H1 (cell line): ENCODE measurements around the gene GOLGA8R. TPM values are rescaled to one million over a fixed set of nuclear protein-coding genes. Genes with fewer than 3 reads are reported as not detected.
"Not testable (repeated sequence)": the region's sequence is repeated elsewhere in the genome, so short reads cannot be mapped to it uniquely, and the experiment has no call there.

ENCODE experiments used
- CTCF ChIA-PET: fragments of 300-600 bp; sonication (Branson Sonifier 250); formaldehyde crosslinking; loops from one replicate; lab custom pipeline; 2021; ENCODE audit not compliant: partially characterized antibody; lab: Charles Lee
- POLR2A ChIA-PET: fragments of 300-600 bp; sonication (Branson Sonifier 250); formaldehyde crosslinking; loops from one replicate; lab custom pipeline; 2021; ENCODE audit warnings: inconsistent platforms; ENCODE audit not compliant: partially characterized antibody; lab: Charles Lee
- DNase-seq, 2 experiments: peaks; one replicate each; pipeline versions ENCODE4 v3.0.0 to v3.0.0-alpha.2; 2010 to 2022; ENCODE audit warnings: low spot score in 2 of 2, low read depth in 1 of 2, mixed read lengths in 1 of 2
- FAIRE-seq: peaks from 2 replicates; lab custom pipeline; 2011; peaks lifted over from hg19 to GRCh38; lab: Jason Lieb, UNC
- H2AFZ ChIP-seq: 2 replicates; pipeline ENCODE4 v1.8.1; 2012; ENCODE audit warnings: low read length, inconsistent platforms
- H2AK5ac ChIP-seq: 2 replicates; pipeline ENCODE4 v1.6.1; 2013; ENCODE audit warnings: low read depth, low read length
- H2BK120ac ChIP-seq: replicated peaks from 2 replicates; pipeline ENCODE3; 2013; ENCODE audit warnings: low read depth, low read length, inconsistent platforms
- H2BK12ac ChIP-seq: 2 replicates; pipeline ENCODE4 v1.6.1; 2013; ENCODE audit warnings: low read depth, low read length
- H2BK15ac ChIP-seq: 2 replicates; pipeline ENCODE4 v1.6.1; 2013; ENCODE audit warnings: low read length
- H2BK20ac ChIP-seq: 2 replicates; pipeline ENCODE4 v1.6.1; 2013; ENCODE audit warnings: low read length
- H2BK5ac ChIP-seq: 2 replicates; pipeline ENCODE4 v1.6.1; 2013; ENCODE audit warnings: low read depth, low read length
- H3K14ac ChIP-seq: 2 replicates; pipeline ENCODE4 v1.6.1; 2013; ENCODE audit warnings: inconsistent platforms; ENCODE audit not compliant: insufficient read length
- H3K18ac ChIP-seq: 2 replicates; pipeline ENCODE4 v1.6.1; 2013; ENCODE audit warnings: low read length; ENCODE audit errors: extremely low read depth
- H3K23ac ChIP-seq: 2 replicates; pipeline ENCODE4 v1.6.1; 2013; ENCODE audit warnings: inconsistent platforms; ENCODE audit not compliant: insufficient read length
- H3K23me2 ChIP-seq: 2 replicates; pipeline ENCODE4 v1.6.1; 2013; ENCODE audit warnings: low read depth, low read length
- H3K27ac ChIP-seq: 2 replicates; pipeline ENCODE4 v1.6.1; 2011; ENCODE audit warnings: low read depth, low read length, inconsistent platforms
- H3K27me3 ChIP-seq, 4 experiments: replicated peaks in 1 of 4; 1 replicate in 1 of 4; 2 replicates in 3 of 4; pipeline versions ENCODE4 v1.6.1 to v1.8.1; 2011 to 2013; ENCODE audit warnings: low read length in 3 of 4, mild to moderate bottlenecking in 3 of 4, inconsistent platforms in 2 of 4, mixed read lengths in 2 of 4, moderate library complexity in 1 of 4; ENCODE audit not compliant: control insufficient read depth in 3 of 4, insufficient read depth in 3 of 4; ENCODE audit errors: extremely low read depth in 1 of 4
- H3K36me3 ChIP-seq, 4 experiments: 2 replicates each; pipeline versions ENCODE4 v1.6.1 to v1.8.1; 2011 to 2013; ENCODE audit warnings: mild to moderate bottlenecking in 4 of 4, low read length in 3 of 4, moderate library complexity in 2 of 4, control low read depth in 1 of 4, inconsistent platforms in 1 of 4; ENCODE audit not compliant: insufficient read depth in 4 of 4, control insufficient read depth in 2 of 4
- H3K4ac ChIP-seq: replicated peaks from 2 replicates; pipeline ENCODE3; 2013; ENCODE audit warnings: low read length, low read depth, mixed read lengths, inconsistent platforms; ENCODE audit not compliant: insufficient read length
- H3K4me1 ChIP-seq, 4 experiments: replicated peaks in 1 of 4; 1 replicate in 1 of 4; 2 replicates in 3 of 4; pipeline versions ENCODE4 v1.6.1 to v1.8.1; 2011 to 2013; ENCODE audit warnings: low read length in 3 of 4, inconsistent platforms in 2 of 4, mixed read lengths in 1 of 4; ENCODE audit not compliant: insufficient read depth in 4 of 4, control insufficient read depth in 3 of 4
- H3K4me2 ChIP-seq, 2 experiments: 2 replicates each; pipeline versions ENCODE4 v1.6.1 to v1.8.1; 2011 to 2013; ENCODE audit warnings: low read depth in 2 of 2, low read length in 2 of 2, control low read depth in 1 of 2, inconsistent platforms in 1 of 2, mild to moderate bottlenecking in 1 of 2; ENCODE audit not compliant: insufficient read depth in 1 of 2
- H3K4me3 ChIP-seq, 4 experiments: fragments of 200-600, 300-600 bp in 1 of 4; sonication (generic), shearing (Covaris generic), sonication (Bioruptor Twin) in 1 of 4; 2 replicates each; pipeline versions ENCODE4 v1.5.1 to v1.8.1; 2011 to 2016; ENCODE audit warnings: low read length in 4 of 4, low read depth in 3 of 4, control low read depth in 2 of 4, inconsistent platforms in 2 of 4, mild to moderate bottlenecking in 2 of 4, mixed read lengths in 1 of 4, moderate library complexity in 1 of 4; ENCODE audit not compliant: insufficient read depth in 2 of 4; ENCODE audit errors: extremely low read depth in 1 of 4
- H3K56ac ChIP-seq: replicated peaks from 2 replicates; pipeline ENCODE3; 2013; ENCODE audit warnings: low read depth, mild to moderate bottlenecking, mixed read lengths, low read length, inconsistent platforms; ENCODE audit not compliant: insufficient read length
- H3K79me1 ChIP-seq: 2 replicates; pipeline ENCODE4 v1.6.1; 2013; ENCODE audit warnings: low read depth, low read length, control low read depth
- H3K79me2 ChIP-seq, 2 experiments: 2 replicates each; pipeline versions ENCODE4 v1.6.1 to v1.8.1; 2012 to 2013; ENCODE audit warnings: low read length in 2 of 2, mild to moderate bottlenecking in 2 of 2, inconsistent platforms in 1 of 2; ENCODE audit not compliant: insufficient read depth in 2 of 2, control insufficient read depth in 1 of 2
- H3K9ac ChIP-seq, 4 experiments: replicated peaks in 1 of 4; 1 replicate in 1 of 4; 2 replicates in 3 of 4; pipeline versions ENCODE4 v1.6.1 to v1.8.1; 2011 to 2013; ENCODE audit warnings: low read depth in 3 of 4, low read length in 3 of 4, control low read depth in 2 of 4, mild to moderate bottlenecking in 2 of 4, moderate library complexity in 2 of 4, inconsistent platforms in 1 of 4; ENCODE audit errors: extremely low read depth in 1 of 4
- H3K9me3 ChIP-seq, 2 experiments: 2 replicates each; pipeline versions ENCODE4 v1.6.1 to v1.8.1; 2012 to 2013; ENCODE audit warnings: mild to moderate bottlenecking in 2 of 2, moderate library complexity in 2 of 2, control low read depth in 1 of 2, inconsistent platforms in 1 of 2, low read depth in 1 of 2, low read length in 1 of 2, mixed read lengths in 1 of 2; ENCODE audit not compliant: insufficient read depth in 2 of 2
- H4K20me1 ChIP-seq, 2 experiments: replicated peaks in 1 of 2; 2 replicates each; pipeline versions ENCODE3 to v1.8.1; 2011 to 2013; ENCODE audit warnings: inconsistent platforms in 2 of 2, low read length in 2 of 2, mild to moderate bottlenecking in 1 of 2; ENCODE audit not compliant: insufficient read depth in 2 of 2, control insufficient read depth in 1 of 2
- H4K5ac ChIP-seq: 2 replicates; pipeline ENCODE4 v1.6.1; 2013; ENCODE audit warnings: low read length, low read depth, mixed read lengths, inconsistent platforms; ENCODE audit not compliant: insufficient read length
- H4K8ac ChIP-seq: 2 replicates; pipeline ENCODE4 v1.8.0; 2013; ENCODE audit warnings: mild to moderate bottlenecking, moderate library complexity, low read length, inconsistent platforms; ENCODE audit not compliant: insufficient read depth; ENCODE audit errors: extremely low read depth
- H4K91ac ChIP-seq: replicated peaks from 2 replicates; pipeline ENCODE3; 2013; ENCODE audit warnings: low read length, mixed read lengths, inconsistent platforms; ENCODE audit not compliant: insufficient read length
- WGBS, 2 experiments: shearing (Covaris generic) in 1 of 2; methylation state at CpG; one replicate each; pipeline versions ENCODE4 v1.1.6 to v1.1.7; 2013 to 2015; ENCODE audit warnings: low lambda C conversion rate in 2 of 2, mixed read lengths in 2 of 2, inconsistent platforms in 1 of 2, low coverage in 1 of 2, missing lambda C conversion rate in 1 of 2; ENCODE audit not compliant: insufficient replicate concordance in 2 of 2, insufficient coverage in 1 of 2, insufficient read length in 1 of 2; ENCODE audit errors: extremely low coverage in 1 of 2, missing lambda C conversion rate in 1 of 2; 5-methylcytosine and 5-hydroxymethylcytosine counted together
- polyA plus RNA-seq, 7 experiments: library from polyadenylated mRNA; depleted of rRNA in 3 of 7; stranded (reverse) in 5 of 7; unstranded in 2 of 7; fragments of >200 nt in 5 of 7; fragments of 200-250 nt in 2 of 7; gene quantifications; 1 replicate in 5 of 7; 2 replicates in 1 of 7; 4 replicates in 1 of 7; pipeline versions ENCODE4 v1.2.1 to v1.2.3, GENCODE V29; 2011 to 2013; ENCODE audit warnings: missing spikeins in 2 of 7, mixed read lengths in 2 of 7
- total RNA-seq: library from RNA; stranded (reverse); fragmentation: NEBNext Ultra II Directional; extraction: Animal tissue kit (Norgen Biotek cat#: 25700); gene quantifications from 2 replicates; pipeline ENCODE4 v1.2.1, GENCODE V29; 2021

The GOLGA8R gene
- total and polyA plus RNA-seq, 2 of the 8 experiments (the other 6 are each of a cell fraction or from before 2014, with no cell fraction given): 0.03 to 0.34 TPM

GRCh38 chr15:30407636-30408035 is 6.4 kb downstream of the GOLGA8R start:
- H4K20me1 ChIP-seq, H3K4ac ChIP-seq, H2AFZ ChIP-seq, H2BK20ac ChIP-seq, H3K18ac ChIP-seq, H3K9ac ChIP-seq, H2BK120ac ChIP-seq, H3K79me1 ChIP-seq, H3K4me3 ChIP-seq, H3K4me2 ChIP-seq, H3K27ac ChIP-seq, H3K56ac ChIP-seq, H2BK12ac ChIP-seq, POLR2A ChIA-PET, H3K9me3 ChIP-seq, H3K4me1 ChIP-seq, H3K23ac ChIP-seq, H2BK5ac ChIP-seq, H4K91ac ChIP-seq, H3K23me2 ChIP-seq, CTCF ChIA-PET, H3K79me2 ChIP-seq, H4K5ac ChIP-seq, FAIRE-seq, H3K14ac ChIP-seq, H2BK15ac ChIP-seq, H3K27me3 ChIP-seq, H4K8ac ChIP-seq, H2AK5ac ChIP-seq, H3K36me3 ChIP-seq: not testable (repeated sequence)
- WGBS, 2 experiments: 86% methylated on average over 5 of the region's 6 CpGs; no CpG with 5 or more reads in 1 of the 2 experiments
- DNase-seq: peak in 1 of 2 experiments; percentile 48

GRCh38 chr15:30398988-30399387 is 15.1 kb downstream of the GOLGA8R start:
- H3K4me1 ChIP-seq, H3K9ac ChIP-seq, H3K4ac ChIP-seq, H2AFZ ChIP-seq, H2BK15ac ChIP-seq, H3K56ac ChIP-seq, H4K91ac ChIP-seq, CTCF ChIA-PET, H2BK5ac ChIP-seq, H4K5ac ChIP-seq, H2BK20ac ChIP-seq, H4K8ac ChIP-seq, H3K23ac ChIP-seq, H3K27ac ChIP-seq, H3K4me2 ChIP-seq, H3K36me3 ChIP-seq, FAIRE-seq, H3K79me2 ChIP-seq, H3K4me3 ChIP-seq, H4K20me1 ChIP-seq, H3K18ac ChIP-seq, H3K27me3 ChIP-seq, H2BK120ac ChIP-seq, H3K23me2 ChIP-seq, H3K9me3 ChIP-seq, H2BK12ac ChIP-seq, H3K14ac ChIP-seq, POLR2A ChIA-PET, H2AK5ac ChIP-seq, H3K79me1 ChIP-seq: not testable (repeated sequence)
- DNase-seq: peak in 1 of 2 experiments; percentile 82
- 0% methylated on average over 1 of the region's 6 CpGs; no CpG with 5 or more reads in 1 of the 2 experiments for WGBS, 2 experiments
